Measurements from ENCODE around the gene FRAT1.
"Not testable (repeated sequence)": the region's sequence is repeated elsewhere in the genome, so short reads cannot be mapped to it uniquely, and the experiment has no call there.

The FRAT1 gene

GRCh38 chr10:97336942-97337831, 18.1 kb downstream of the FRAT1 start:
- no peaks in the 10 kb centered on the region for H3K9me3 ChIP-seq (ENCODE audit: control insufficient read depth in 2 of 2, low read length in 2 of 2)
- H3K27ac ChIP-seq (ENCODE audit: low read length) = no peak overlapping the region
- H3K9ac ChIP-seq (ENCODE audit: low read length in 2 of 2) = no peak overlapping the region
- no peaks in the 10 kb centered on the region for H3K36me3 ChIP-seq (ENCODE audit: control insufficient read depth in 2 of 2, insufficient read depth in 2 of 2, low read length in 2 of 2)
- H3K27me3 ChIP-seq (ENCODE audit: control insufficient read depth in 1 of 2, insufficient read depth in 2 of 2, low read length in 2 of 2) = no peaks in the 10 kb centered on the region
- H3K4me1 ChIP-seq (ENCODE audit: control insufficient read depth, insufficient read depth, low read length) = peaks cover 22% of the 10 kb centered on the region
- peak overlapping the region in 1 of 2 donors; percentile 9 for H3K4me3 ChIP-seq (ENCODE audit: low read length in 2 of 2)

GRCh38 chr10:97338041-97338440, 19.0 kb downstream of the FRAT1 start:
- Histone ChIP-seq H3K9ac (ENCODE audit: low read length in 2 of 2) (no peak overlapping the region), H3K9me3 (ENCODE audit: control insufficient read depth in 2 of 2, low read length in 2 of 2) (no peaks in the 10 kb centered on the region), H3K36me3 (ENCODE audit: control insufficient read depth in 2 of 2, insufficient read depth in 2 of 2, low read length in 2 of 2) (no peaks in the 10 kb centered on the region), H3K4me3 (ENCODE audit: low read length in 2 of 2) (no peak overlapping the region), H3K4me1 (ENCODE audit: control insufficient read depth, insufficient read depth, low read length) (peaks cover 15% of the 10 kb centered on the region), H3K27me3 (ENCODE audit: control insufficient read depth in 1 of 2, insufficient read depth in 2 of 2, low read length in 2 of 2) (no peaks in the 10 kb centered on the region), H3K27ac (ENCODE audit: low read length) (no peak overlapping the region)

GRCh38 chr10:97341416-97341815, 22.3 kb downstream of the FRAT1 start:
- Histone ChIP-seq H3K9me3 (ENCODE audit: control insufficient read depth in 2 of 2, low read length in 2 of 2) (no peaks in the 10 kb centered on the region), H3K36me3 (ENCODE audit: control insufficient read depth in 2 of 2, insufficient read depth in 2 of 2, low read length in 2 of 2) (no peaks in the 10 kb centered on the region), H3K4me3 (ENCODE audit: low read length in 2 of 2) (no peak overlapping the region), H3K9ac (ENCODE audit: low read length in 2 of 2) (no peak overlapping the region), H3K4me1 (ENCODE audit: control insufficient read depth, insufficient read depth, low read length) (peaks cover 4% of the 10 kb centered on the region), H3K27me3 (ENCODE audit: control insufficient read depth in 1 of 2, insufficient read depth in 2 of 2, low read length in 2 of 2) (no peaks in the 10 kb centered on the region), H3K27ac (ENCODE audit: low read length) (no peak overlapping the region)

- H3K27ac ChIP-seq (ENCODE audit: low read length); H3K4me3 ChIP-seq (ENCODE audit: low read length in 2 of 2); H3K36me3 ChIP-seq (ENCODE audit: control insufficient read depth in 2 of 2, insufficient read depth in 2 of 2, low read length in 2 of 2); H3K27me3 ChIP-seq (ENCODE audit: control insufficient read depth in 1 of 2, insufficient read depth in 2 of 2, low read length in 2 of 2); H3K9ac ChIP-seq (ENCODE audit: low read length in 2 of 2); H3K9me3 ChIP-seq (ENCODE audit: control insufficient read depth in 2 of 2, low read length in 2 of 2); H3K4me1 ChIP-seq (ENCODE audit: control insufficient read depth, insufficient read depth, low read length): not testable (repeated sequence)
Observed at GRCh38 chr10:97343664-97344063, 24.6 kb downstream of the FRAT1 start.

GRCh38 chr10:97347317-97347716, 28.2 kb downstream of the FRAT1 start:
- Histone ChIP-seq H3K27me3 (ENCODE audit: control insufficient read depth in 1 of 2, insufficient read depth in 2 of 2, low read length in 2 of 2) (no peaks in the 10 kb centered on the region), H3K9ac (ENCODE audit: low read length in 2 of 2) (no peak overlapping the region), H3K27ac (ENCODE audit: low read length) (no peak overlapping the region), H3K36me3 (ENCODE audit: control insufficient read depth in 2 of 2, insufficient read depth in 2 of 2, low read length in 2 of 2) (peaks cover 0 to 4% of the 10 kb centered on the region in 2 donors), H3K9me3 (ENCODE audit: control insufficient read depth in 2 of 2, low read length in 2 of 2) (no peaks in the 10 kb centered on the region), H3K4me3 (ENCODE audit: low read length in 2 of 2) (no peak overlapping the region), H3K4me1 (ENCODE audit: control insufficient read depth, insufficient read depth, low read length) (peaks cover 6% of the 10 kb centered on the region)

- Histone ChIP-seq H3K4me3 (ENCODE audit: low read length in 2 of 2) (peak overlapping the region in 1 of 2 donors; percentile 22), H3K4me1 (ENCODE audit: control insufficient read depth, insufficient read depth, low read length) (peaks cover 6% of the 10 kb centered on the region), H3K9ac (ENCODE audit: low read length in 2 of 2) (no peak overlapping the region), H3K27me3 (ENCODE audit: control insufficient read depth in 1 of 2, insufficient read depth in 2 of 2, low read length in 2 of 2) (no peaks in the 10 kb centered on the region), H3K36me3 (ENCODE audit: control insufficient read depth in 2 of 2, insufficient read depth in 2 of 2, low read length in 2 of 2) (peaks cover 0 to 4% of the 10 kb centered on the region in 2 donors), H3K27ac (ENCODE audit: low read length) (no peak overlapping the region), H3K9me3 (ENCODE audit: control insufficient read depth in 2 of 2, low read length in 2 of 2) (no peaks in the 10 kb centered on the region)
Observed at GRCh38 chr10:97349752-97350513, 30.9 kb downstream of the FRAT1 start.

- H3K27ac ChIP-seq (ENCODE audit: low read length) = no peak overlapping the region
- peaks cover 11% of the 10 kb centered on the region for H3K4me1 ChIP-seq (ENCODE audit: control insufficient read depth, insufficient read depth, low read length)
- no peak overlapping the region for H3K4me3 ChIP-seq (ENCODE audit: low read length in 2 of 2)
- H3K9ac ChIP-seq (ENCODE audit: low read length in 2 of 2) = no peak overlapping the region
- no peaks in the 10 kb centered on the region for H3K9me3 ChIP-seq (ENCODE audit: control insufficient read depth in 2 of 2, low read length in 2 of 2)
- no peaks in the 10 kb centered on the region for H3K27me3 ChIP-seq (ENCODE audit: control insufficient read depth in 1 of 2, insufficient read depth in 2 of 2, low read length in 2 of 2)
- H3K36me3 ChIP-seq (ENCODE audit: control insufficient read depth in 2 of 2, insufficient read depth in 2 of 2, low read length in 2 of 2) = peaks cover 10 to 14% of the 10 kb centered on the region in 2 donors
Observed at GRCh38 chr10:97353945-97354344, 34.9 kb downstream of the FRAT1 start.

- no peak overlapping the region for H3K9ac ChIP-seq (ENCODE audit: low read length in 2 of 2)
- H3K27ac ChIP-seq (ENCODE audit: low read length) = no peak overlapping the region
- H3K4me3 ChIP-seq (ENCODE audit: low read length in 2 of 2) = no peak overlapping the region
- no peaks in the 10 kb centered on the region for H3K9me3 ChIP-seq (ENCODE audit: control insufficient read depth in 2 of 2, low read length in 2 of 2)
- H3K36me3 ChIP-seq (ENCODE audit: control insufficient read depth in 2 of 2, insufficient read depth in 2 of 2, low read length in 2 of 2) = peaks cover 14 to 21% of the 10 kb centered on the region in 2 donors
- H3K4me1 ChIP-seq (ENCODE audit: control insufficient read depth, insufficient read depth, low read length) = peaks cover 5% of the 10 kb centered on the region
- H3K27me3 ChIP-seq (ENCODE audit: control insufficient read depth in 1 of 2, insufficient read depth in 2 of 2, low read length in 2 of 2) = no peaks in the 10 kb centered on the region
Observed at GRCh38 chr10:97355571-97355975, 36.5 kb downstream of the FRAT1 start.

- no peak overlapping the region for H3K27ac ChIP-seq (ENCODE audit: low read length)
- peaks cover 5% of the 10 kb centered on the region for H3K4me1 ChIP-seq (ENCODE audit: control insufficient read depth, insufficient read depth, low read length)
- H3K4me3 ChIP-seq (ENCODE audit: low read length in 2 of 2) = no peak overlapping the region
- peaks cover 15 to 21% of the 10 kb centered on the region in 2 donors for H3K36me3 ChIP-seq (ENCODE audit: control insufficient read depth in 2 of 2, insufficient read depth in 2 of 2, low read length in 2 of 2)
- no peak overlapping the region for H3K9ac ChIP-seq (ENCODE audit: low read length in 2 of 2)
- no peaks in the 10 kb centered on the region for H3K27me3 ChIP-seq (ENCODE audit: control insufficient read depth in 1 of 2, insufficient read depth in 2 of 2, low read length in 2 of 2)
- H3K9me3 ChIP-seq (ENCODE audit: control insufficient read depth in 2 of 2, low read length in 2 of 2) = no peaks in the 10 kb centered on the region
Observed at GRCh38 chr10:97356318-97356914, 37.3 kb downstream of the FRAT1 start.

- H3K27ac ChIP-seq (ENCODE audit: low read length) = no peak overlapping the region
- no peaks in the 10 kb centered on the region for H3K27me3 ChIP-seq (ENCODE audit: control insufficient read depth in 1 of 2, insufficient read depth in 2 of 2, low read length in 2 of 2)
- peaks cover 5% of the 10 kb centered on the region for H3K4me1 ChIP-seq (ENCODE audit: control insufficient read depth, insufficient read depth, low read length)
- H3K9me3 ChIP-seq (ENCODE audit: control insufficient read depth in 2 of 2, low read length in 2 of 2) = no peaks in the 10 kb centered on the region
- no peak overlapping the region for H3K9ac ChIP-seq (ENCODE audit: low read length in 2 of 2)
- no peak overlapping the region for H3K4me3 ChIP-seq (ENCODE audit: low read length in 2 of 2)
- peaks cover 15 to 19% of the 10 kb centered on the region in 2 donors for H3K36me3 ChIP-seq (ENCODE audit: control insufficient read depth in 2 of 2, insufficient read depth in 2 of 2, low read length in 2 of 2)
Observed at GRCh38 chr10:97356918-97357317, 37.8 kb downstream of the FRAT1 start.
